ENCODE results near the gene INVS.

- TF ChIP-seq CTCF (IDR thresholded peaks at IDR 0.05 in 4 of 5, conservative IDR thresholded peaks at IDR 0.05 in 1 of 5) = no peak
- TF ChIP-seq POLR2A (IDR thresholded peaks at IDR 0.05) = no peak
These were observed 51.2 kb downstream of the INVS start for GRCh38 chr9:100150214-100150613.
